ENCODE results near the gene PKDCC.

- no peak for TF ChIP-seq CTCF (IDR thresholded peaks at IDR 0.05)
- no peak for TF ChIP-seq ZFX (IDR thresholded peaks at IDR 0.05; ENCODE audit: borderline replicate concordance)
These were observed 40.0 kb downstream of the PKDCC start for GRCh38 chr2:42087857-42088195.
